HK-2 (cell line): ENCODE measurements around the gene CCNG2.
"Not testable (repeated sequence)": the region's sequence is repeated elsewhere in the genome, so short reads cannot be mapped to it uniquely, and the experiment has no call there.

Source experiments
- DNase-seq: peaks from one replicate; pipeline ENCODE4 v3.0.0-alpha.2; 2018; ENCODE audit not compliant: unreplicated experiment

Gene CCNG2

GRCh38 chr4:77156912-77157858 is at the start of gene CCNG2:
CCNG2 (plus strand) TSS chr4:77157207; CDS start chr4:77158533, 1,326 bp downstream.
- DNase-seq: no peak

- no peak for DNase-seq
Observed at GRCh38 chr4:77110730-77111129, 46.3 kb upstream of the CCNG2 start.

GRCh38 chr4:77113069-77113468 is 43.9 kb upstream of the CCNG2 start:
- DNase-seq: no peak

- no peak for DNase-seq
Observed at GRCh38 chr4:77117721-77118120, 39.3 kb upstream of the CCNG2 start.

GRCh38 chr4:77120886-77121508 is 36.0 kb upstream of the CCNG2 start:
- no peak for DNase-seq

- DNase-seq: no peak
Observed at GRCh38 chr4:77121736-77122240, 35.2 kb upstream of the CCNG2 start.

- DNase-seq: no peak
Observed at GRCh38 chr4:77122656-77123055, 34.4 kb upstream of the CCNG2 start.

- no peak for DNase-seq
Observed at GRCh38 chr4:77123411-77123810, 33.6 kb upstream of the CCNG2 start.

GRCh38 chr4:77124576-77124975 is 32.4 kb upstream of the CCNG2 start:
- no peak for DNase-seq

- DNase-seq: no peak
Observed at GRCh38 chr4:77125961-77126360, 31.0 kb upstream of the CCNG2 start.

- no peak for DNase-seq
Observed at GRCh38 chr4:77126809-77127208, 30.2 kb upstream of the CCNG2 start.

- no peak for DNase-seq
Observed at GRCh38 chr4:77127215-77127614, 29.8 kb upstream of the CCNG2 start.

- no peak for DNase-seq
Observed at GRCh38 chr4:77127837-77128621, 29.0 kb upstream of the CCNG2 start.

- DNase-seq: no peak
Observed at GRCh38 chr4:77132652-77133312, 24.2 kb upstream of the CCNG2 start.

- not testable (repeated sequence) for DNase-seq
Observed at GRCh38 chr4:77137448-77137847, 19.6 kb upstream of the CCNG2 start.

- DNase-seq: no peak
Observed at GRCh38 chr4:77141964-77142645, 14.9 kb upstream of the CCNG2 start.

GRCh38 chr4:77142646-77143028 is 14.4 kb upstream of the CCNG2 start:
- no peak for DNase-seq

GRCh38 chr4:77143091-77143490 is 13.9 kb upstream of the CCNG2 start:
- no peak for DNase-seq

GRCh38 chr4:77145842-77146185 is 11.2 kb upstream of the CCNG2 start:
- no peak for DNase-seq

- no peak for DNase-seq
Observed at GRCh38 chr4:77146186-77147078, 10.6 kb upstream of the CCNG2 start.
